ENCODE results near the gene ATP8B1.
"Not testable (repeated sequence)": the region's sequence is repeated elsewhere in the genome, so short reads cannot be mapped to it uniquely, and the experiment has no call there.

Gene ATP8B1

GRCh38 chr18:57832730-57833129 is 29.6 kb upstream of the ATP8B1 start:
- Mint-ChIP-seq H3K36me3 (peaks cover 4% of the 10 kb centered on the region), H3K9me3 (ENCODE audit: low read depth) (peaks cover 6% of the 10 kb centered on the region), H3K27ac (no peak overlapping the region), H3K4me1 (ENCODE audit: low read depth) (peaks cover 25% of the 10 kb centered on the region), H3K4me3 (peak overlapping the region; percentile 73), H3K27me3 (peaks cover 10% of the 10 kb centered on the region)

- peaks cover 6% of the 10 kb centered on the region for H3K9me3 Mint-ChIP-seq (ENCODE audit: low read depth)
- no peak overlapping the region for H3K27ac Mint-ChIP-seq
- peaks cover 4% of the 10 kb centered on the region for H3K36me3 Mint-ChIP-seq
- H3K27me3 Mint-ChIP-seq: peaks cover 12% of the 10 kb centered on the region
- peaks cover 25% of the 10 kb centered on the region for H3K4me1 Mint-ChIP-seq (ENCODE audit: low read depth)
- no peak overlapping the region for H3K4me3 Mint-ChIP-seq
These were observed 28.7 kb upstream of the ATP8B1 start for GRCh38 chr18:57831597-57832377.

- Mint-ChIP-seq H3K4me3 (no peak overlapping the region), H3K9me3 (ENCODE audit: low read depth) (peaks cover 6% of the 10 kb centered on the region), H3K27me3 (peaks cover 8% of the 10 kb centered on the region), H3K36me3 (peaks cover 4% of the 10 kb centered on the region), H3K27ac (no peak overlapping the region), H3K4me1 (ENCODE audit: low read depth) (peaks cover 9% of the 10 kb centered on the region)
These were observed 24.5 kb upstream of the ATP8B1 start for GRCh38 chr18:57827646-57828045.

GRCh38 chr18:57826252-57826651 is 23.1 kb upstream of the ATP8B1 start:
- Mint-ChIP-seq H3K27ac (no peak overlapping the region), H3K4me3 (no peak overlapping the region)

GRCh38 chr18:57820583-57820982 is 17.5 kb upstream of the ATP8B1 start:
- not testable (repeated sequence) for H3K36me3 Mint-ChIP-seq; H3K27me3 Mint-ChIP-seq; H3K4me3 Mint-ChIP-seq; H3K27ac Mint-ChIP-seq; H3K4me1 Mint-ChIP-seq (ENCODE audit: low read depth); H3K9me3 Mint-ChIP-seq (ENCODE audit: low read depth)

More at GRCh38 chr18:57826252-57826651, 23.1 kb upstream of the ATP8B1 start:
- Mint-ChIP-seq H3K27me3 (peaks cover 8% of the 10 kb centered on the region), H3K36me3 (no peaks in the 10 kb centered on the region), H3K9me3 (ENCODE audit: low read depth) (no peaks in the 10 kb centered on the region), H3K4me1 (ENCODE audit: low read depth) (peaks cover 4% of the 10 kb centered on the region)

GRCh38 chr18:57819671-57820460 is 16.8 kb upstream of the ATP8B1 start:
- Mint-ChIP-seq H3K4me3 (no peak overlapping the region), H3K27ac (no peak overlapping the region), H3K4me1 (ENCODE audit: low read depth) (no peaks in the 10 kb centered on the region), H3K27me3 (peaks cover 5% of the 10 kb centered on the region), H3K9me3 (ENCODE audit: low read depth) (no peaks in the 10 kb centered on the region), H3K36me3 (no peaks in the 10 kb centered on the region)

- Mint-ChIP-seq H3K4me1 (ENCODE audit: low read depth) (no peaks in the 10 kb centered on the region), H3K27ac (no peak overlapping the region), H3K36me3 (peaks cover 1% of the 10 kb centered on the region), H3K9me3 (ENCODE audit: low read depth) (no peaks in the 10 kb centered on the region), H3K27me3 (peaks cover 6% of the 10 kb centered on the region), H3K4me3 (no peak overlapping the region)
These were observed 16.0 kb upstream of the ATP8B1 start for GRCh38 chr18:57819119-57819518.

GRCh38 chr18:57816208-57816954 is 13.3 kb upstream of the ATP8B1 start:
- Mint-ChIP-seq H3K4me3 (no peak overlapping the region), H3K9me3 (ENCODE audit: low read depth) (peaks cover 11% of the 10 kb centered on the region), H3K27ac (no peak overlapping the region), H3K27me3 (peaks cover 13% of the 10 kb centered on the region), H3K4me1 (ENCODE audit: low read depth) (no peaks in the 10 kb centered on the region), H3K36me3 (peaks cover 11% of the 10 kb centered on the region)

- H3K36me3 Mint-ChIP-seq: peaks cover 13% of the 10 kb centered on the region
- no peaks in the 10 kb centered on the region for H3K4me1 Mint-ChIP-seq (ENCODE audit: low read depth)
- H3K27ac Mint-ChIP-seq: no peak overlapping the region
- peaks cover 13% of the 10 kb centered on the region for H3K9me3 Mint-ChIP-seq (ENCODE audit: low read depth)
- H3K27me3 Mint-ChIP-seq: peaks cover 16% of the 10 kb centered on the region
- H3K4me3 Mint-ChIP-seq: no peak overlapping the region
These were observed 11.4 kb upstream of the ATP8B1 start for GRCh38 chr18:57814555-57814954.

GRCh38 chr18:57813245-57813644 is 10.1 kb upstream of the ATP8B1 start:
- peaks cover 22% of the 10 kb centered on the region for H3K27me3 Mint-ChIP-seq
- H3K4me3 Mint-ChIP-seq: no peak overlapping the region
- peaks cover 13% of the 10 kb centered on the region for H3K36me3 Mint-ChIP-seq
- no peak overlapping the region for H3K27ac Mint-ChIP-seq
- H3K4me1 Mint-ChIP-seq (ENCODE audit: low read depth): no peaks in the 10 kb centered on the region
- H3K9me3 Mint-ChIP-seq (ENCODE audit: low read depth): peaks cover 13% of the 10 kb centered on the region

- H3K9me3 Mint-ChIP-seq (ENCODE audit: low read depth): peaks cover 13% of the 10 kb centered on the region
- peaks cover 18% of the 10 kb centered on the region for H3K27me3 Mint-ChIP-seq
- H3K36me3 Mint-ChIP-seq: peaks cover 13% of the 10 kb centered on the region
- no peak overlapping the region for H3K27ac Mint-ChIP-seq
- H3K4me1 Mint-ChIP-seq (ENCODE audit: low read depth): no peaks in the 10 kb centered on the region
- H3K4me3 Mint-ChIP-seq: no peak overlapping the region
These were observed 9.0 kb upstream of the ATP8B1 start for GRCh38 chr18:57812126-57812477.

GRCh38 chr18:57811477-57812125 is 8.5 kb upstream of the ATP8B1 start:
- Mint-ChIP-seq H3K27me3 (peaks cover 21% of the 10 kb centered on the region), H3K36me3 (peaks cover 13% of the 10 kb centered on the region), H3K9me3 (ENCODE audit: low read depth) (peaks cover 13% of the 10 kb centered on the region), H3K27ac (no peak overlapping the region), H3K4me3 (no peak overlapping the region), H3K4me1 (ENCODE audit: low read depth) (no peaks in the 10 kb centered on the region)

- Mint-ChIP-seq H3K9me3 (ENCODE audit: low read depth) (peaks cover 13% of the 10 kb centered on the region), H3K4me1 (ENCODE audit: low read depth) (no peaks in the 10 kb centered on the region), H3K27me3 (peaks cover 28% of the 10 kb centered on the region), H3K4me3 (no peak overlapping the region), H3K36me3 (peaks cover 13% of the 10 kb centered on the region), H3K27ac (no peak overlapping the region)
These were observed 6.1 kb upstream of the ATP8B1 start for GRCh38 chr18:57809190-57809589.

- Mint-ChIP-seq H3K27me3 (peaks cover 26% of the 10 kb centered on the region), H3K4me3 (no peak overlapping the region), H3K27ac (no peak overlapping the region)
These were observed 4.4 kb upstream of the ATP8B1 start for GRCh38 chr18:57807336-57808117.

More at GRCh38 chr18:57807336-57808117, 4.4 kb upstream of the ATP8B1 start:
- Mint-ChIP-seq H3K9me3 (ENCODE audit: low read depth) (peaks cover 4% of the 10 kb centered on the region), H3K4me1 (ENCODE audit: low read depth) (no peaks in the 10 kb centered on the region), H3K36me3 (peaks cover 5% of the 10 kb centered on the region)

Data from activated naive CD8-positive, alpha-beta T cell (primary cell).